GM23248 (cell line): Measurements from ENCODE around the gene MSX2. TPM values are rescaled to one million over a fixed set of nuclear protein-coding genes. Genes with fewer than 3 reads are reported as not detected.

Source experiments
- DNase-seq: peaks from one replicate; pipeline ENCODE4 v3.0.0-alpha.2; 2015
- H2AFZ ChIP-seq: fragments of 200-600 bp; sonication (generic); 2 replicates; pipeline ENCODE4 v1.6.1; 2016; ENCODE audit warnings: antibody characterized with exemption
- H3F3A ChIP-seq: fragments of 200-600 bp; sonication (generic); 2 replicates; pipeline ENCODE4 v1.6.1; 2016; ENCODE audit warnings: mild to moderate bottlenecking, antibody characterized with exemption, mixed run types; ENCODE audit not compliant: insufficient read depth
- H3K27ac ChIP-seq: fragments of 200-600 bp; sonication (generic); 2 replicates; pipeline ENCODE4 v1.5.1; 2016; ENCODE audit warnings: mild to moderate bottlenecking
- H3K27me3 ChIP-seq: fragments of 200-600 bp; sonication (generic); replicated peaks from 2 replicates; pipeline ENCODE4 v1.6.1; 2016; ENCODE audit warnings: mild to moderate bottlenecking; ENCODE audit not compliant: insufficient read depth
- H3K36me3 ChIP-seq: fragments of 200-600 bp; sonication (generic); 2 replicates; pipeline ENCODE4 v1.6.1; 2016; ENCODE audit warnings: low read depth, mild to moderate bottlenecking
- H3K4me1 ChIP-seq: fragments of 200-600 bp; sonication (generic); 2 replicates; pipeline ENCODE4 v1.6.1; 2016; ENCODE audit warnings: mild to moderate bottlenecking; ENCODE audit not compliant: insufficient read depth
- H3K4me2 ChIP-seq: fragments of 200-600 bp; sonication (generic); one replicate; pipeline ENCODE4 v1.6.1; 2016; ENCODE audit warnings: mild to moderate bottlenecking; ENCODE audit not compliant: unreplicated experiment
- H3K4me3 ChIP-seq: fragments of 200-600 bp; sonication (generic); 2 replicates; pipeline ENCODE4 v1.5.1; 2016; ENCODE audit warnings: mild to moderate bottlenecking
- H3K79me2 ChIP-seq: fragments of 200-600 bp; sonication (generic); 2 replicates; pipeline ENCODE4 v1.6.1; 2016; ENCODE audit warnings: mild to moderate bottlenecking; ENCODE audit not compliant: insufficient read depth
- H3K9ac ChIP-seq: fragments of 200-600 bp; sonication (generic); 2 replicates; pipeline ENCODE4 v1.6.1; 2016; ENCODE audit warnings: mild to moderate bottlenecking
- H3K9me2 ChIP-seq: fragments of 200-600 bp; sonication (generic); 2 replicates; pipeline ENCODE4 v1.6.1; 2016; ENCODE audit warnings: mixed run types, mild to moderate bottlenecking, moderate library complexity; ENCODE audit not compliant: insufficient read depth
- H3K9me3 ChIP-seq: fragments of 200-600 bp; sonication (generic); one replicate; pipeline ENCODE4 v1.6.1; 2017; ENCODE audit warnings: low read depth
- H4K20me1 ChIP-seq: fragments of 200-600 bp; sonication (generic); 2 replicates; pipeline ENCODE4 v1.6.0; 2016; ENCODE audit not compliant: insufficient read depth
- EZH2 ChIP-seq: fragments of 200-600 bp; sonication (generic); IDR thresholded peaks from 2 replicates; pipeline ENCODE4 v1.6.1; 2018; ENCODE audit warnings: antibody characterized with exemption, mild to moderate bottlenecking; ENCODE audit not compliant: insufficient read depth, poor library complexity, severe bottlenecking
- EZH2phosphoT487 ChIP-seq: fragments of 200-600 bp; sonication (generic); IDR thresholded peaks from 2 replicates; pipeline ENCODE4 v1.6.1; 2018; ENCODE audit warnings: antibody characterized with exemption, moderate library complexity, mild to moderate bottlenecking, low read depth; ENCODE audit not compliant: insufficient read depth
- WGBS, 2 experiments: methylation state at CpG; one replicate each; pipeline ENCODE4 v1.1.6; 2015 to 2017; ENCODE audit warnings: low lambda C conversion rate in 2 of 2, low coverage in 1 of 2; ENCODE audit errors: missing lambda C conversion rate in 2 of 2; 5-methylcytosine and 5-hydroxymethylcytosine counted together
- in situ Hi-C: fragments of 300-500 bp; cut with MboI; formaldehyde crosslinking; loops from 2 replicates; pipeline ENCODE4 v1.15.0; 2020
- polyA plus RNA-seq: library from polyadenylated mRNA; unstranded; fragments of >200 nt; fragmentation: Nextera tagmentation; extraction: Ambion mirVana; gene quantifications from 2 replicates; pipeline ENCODE4 v1.2.1, GENCODE V29; 2016
- total RNA-seq: library from RNA; depleted of rRNA; stranded (reverse); fragments of >200 nt; shearing (Covaris generic); gene quantifications from 2 replicates; pipeline ENCODE4 v1.2.3, GENCODE V29; 2014

Gene MSX2
- total and polyA plus RNA-seq, 2 experiments from 2014 or later: 2.4 TPM

- Histone ChIP-seq H3K4me1 (no peaks in the 10 kb centered on the region), H2AFZ (no peak overlapping the region), H3F3A (no peaks in the 10 kb centered on the region), H3K79me2 (no peaks in the 10 kb centered on the region), H3K27me3 (peaks cover 21% of the 10 kb centered on the region), H3K9me2 (no peaks in the 10 kb centered on the region), H3K36me3 (no peaks in the 10 kb centered on the region), H3K27ac (no peak overlapping the region), H3K4me2 (no peak overlapping the region), H3K4me3 (no peak overlapping the region), H3K9me3 (no peaks in the 10 kb centered on the region), H4K20me1 (no peaks in the 10 kb centered on the region), H3K9ac (no peak overlapping the region)
- DNase-seq: no peak
- 17 to 20% methylated on average over 3 of the region's 3 CpGs for WGBS, 2 experiments
- no peak for TF ChIP-seq EZH2phosphoT487
- TF ChIP-seq EZH2: no peak
- in situ Hi-C loops: no loop called here
Measured at GRCh38 chr5:174699131-174699530, 25.3 kb upstream of the MSX2 start.

- H3F3A ChIP-seq: no peaks in the 10 kb centered on the region
- no peak for DNase-seq
- H3K4me1 ChIP-seq: no peaks in the 10 kb centered on the region
- no peaks in the 10 kb centered on the region for H3K36me3 ChIP-seq
- H3K4me3 ChIP-seq: no peak overlapping the region
- no peaks in the 10 kb centered on the region for H3K9me3 ChIP-seq
- 9 to 10% methylated on average over 9 of the region's 9 CpGs for WGBS, 2 experiments
- TF ChIP-seq EZH2phosphoT487 (no peak), EZH2 (no peak)
- H3K9me2 ChIP-seq: no peaks in the 10 kb centered on the region
- no peak overlapping the region for H3K27ac ChIP-seq
- peaks cover 31% of the 10 kb centered on the region for H3K27me3 ChIP-seq
- H3K79me2 ChIP-seq: no peaks in the 10 kb centered on the region
- no peak overlapping the region for H3K9ac ChIP-seq
- H4K20me1 ChIP-seq: no peaks in the 10 kb centered on the region
- H3K4me2 ChIP-seq: no peak overlapping the region
- in situ Hi-C loops: no loop called here
- no peak overlapping the region for H2AFZ ChIP-seq
Measured at GRCh38 chr5:174706997-174707572, 17.3 kb upstream of the MSX2 start.

- 58 to 64% methylated on average over 11 of the region's 11 CpGs for WGBS, 2 experiments
- no peak overlapping the region for H3K27ac ChIP-seq
- H3K27me3 ChIP-seq: peaks cover 34% of the 10 kb centered on the region
- no peaks in the 10 kb centered on the region for H3K9me3 ChIP-seq
- no peak overlapping the region for H3K9ac ChIP-seq
- in situ Hi-C loops: no loop called here
- H3K4me1 ChIP-seq: no peaks in the 10 kb centered on the region
- H3K4me3 ChIP-seq: no peak overlapping the region
- no peaks in the 10 kb centered on the region for H3F3A ChIP-seq
- no peaks in the 10 kb centered on the region for H3K36me3 ChIP-seq
- H3K9me2 ChIP-seq: no peaks in the 10 kb centered on the region
- TF ChIP-seq EZH2phosphoT487 (no peak), EZH2 (no peak)
- H3K79me2 ChIP-seq: no peaks in the 10 kb centered on the region
- H3K4me2 ChIP-seq: no peak overlapping the region
- DNase-seq: no peak
- no peaks in the 10 kb centered on the region for H4K20me1 ChIP-seq
- no peak overlapping the region for H2AFZ ChIP-seq
Measured at GRCh38 chr5:174707671-174708070, 16.7 kb upstream of the MSX2 start.

DNA sequence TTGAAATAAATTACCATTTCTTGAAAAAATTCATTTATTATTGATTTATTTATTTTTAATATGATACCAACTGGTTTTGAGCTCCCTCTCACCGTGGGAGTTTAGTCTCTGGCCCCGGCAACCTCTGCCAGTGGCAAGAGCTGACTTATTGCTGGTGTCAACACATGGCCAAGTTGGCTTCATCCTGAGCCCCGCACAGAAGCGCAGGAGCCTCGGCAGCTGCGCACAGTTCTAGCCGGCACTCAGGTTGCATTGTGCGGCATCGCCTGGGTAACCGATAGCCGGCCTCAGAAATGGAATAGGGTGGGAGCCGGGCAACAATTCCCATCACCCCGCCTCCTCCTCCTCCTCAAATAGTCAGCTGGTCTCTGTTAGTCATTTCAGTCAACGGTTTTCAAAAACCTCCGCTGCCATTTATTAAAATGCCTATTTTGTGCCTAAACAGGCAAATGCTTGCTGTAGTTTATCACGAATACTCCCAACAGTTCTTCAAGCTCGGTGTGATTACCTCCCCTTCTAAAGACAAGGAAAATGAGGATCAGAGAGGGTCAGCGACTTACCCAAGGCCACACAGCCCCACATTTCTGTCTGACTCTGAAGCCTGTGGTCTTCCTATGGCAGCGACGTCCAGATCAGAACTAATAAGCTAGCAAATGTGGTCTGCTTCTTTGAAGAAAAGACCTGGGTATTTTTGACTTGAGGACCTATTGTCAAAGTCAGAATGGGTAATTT lies 15.7 kb upstream of the MSX2 start:
- no peaks in the 10 kb centered on the region for H3K9me2 ChIP-seq
- peaks cover 43% of the 10 kb centered on the region for H3K27me3 ChIP-seq
- no peaks in the 10 kb centered on the region for H3K79me2 ChIP-seq
- 9 to 10% methylated on average over 20 of the region's 20 CpGs for WGBS, 2 experiments
- no peak overlapping the region for H3K9ac ChIP-seq
- no peaks in the 10 kb centered on the region for H3K36me3 ChIP-seq
- no peak for DNase-seq
- no peak overlapping the region for H3K4me3 ChIP-seq
- H3F3A ChIP-seq: no peaks in the 10 kb centered on the region
- in situ Hi-C loops: no loop called here
- H2AFZ ChIP-seq: no peak overlapping the region
- H3K4me2 ChIP-seq: no peak overlapping the region
- no peak for TF ChIP-seq EZH2phosphoT487
- no peak for TF ChIP-seq EZH2
- H4K20me1 ChIP-seq: no peaks in the 10 kb centered on the region
- no peaks in the 10 kb centered on the region for H3K4me1 ChIP-seq
- no peaks in the 10 kb centered on the region for H3K9me3 ChIP-seq
- no peak overlapping the region for H3K27ac ChIP-seq

DNA sequence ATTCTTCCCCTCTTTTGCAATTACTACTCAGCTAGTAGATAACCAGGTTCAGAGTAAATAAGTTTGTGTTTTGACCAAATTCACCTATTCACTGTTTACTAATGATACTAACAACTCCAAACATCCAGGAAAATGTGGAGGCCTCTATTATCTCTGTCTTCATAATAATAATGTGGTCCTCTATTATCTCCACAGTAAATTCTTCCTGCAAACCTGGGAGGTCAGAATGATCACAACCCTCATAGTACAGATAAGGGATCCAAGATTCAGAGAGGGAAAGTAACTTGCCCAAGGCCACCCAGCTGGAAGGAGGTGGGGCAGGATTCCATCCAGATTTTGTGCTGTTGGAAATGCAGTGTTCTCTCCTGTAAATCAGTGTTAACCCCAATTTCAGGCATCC lies 9.6 kb upstream of the MSX2 start:
- no peaks in the 10 kb centered on the region for H3K9me3 ChIP-seq
- no peak overlapping the region for H3K27ac ChIP-seq
- no peak overlapping the region for H2AFZ ChIP-seq
- no peaks in the 10 kb centered on the region for H3K9me2 ChIP-seq
- H3K4me3 ChIP-seq: no peak overlapping the region
- in situ Hi-C loops: no loop called here
- no peak for DNase-seq
- H3K36me3 ChIP-seq: no peaks in the 10 kb centered on the region
- no peak for TF ChIP-seq EZH2phosphoT487
- no peak for TF ChIP-seq EZH2
- H3K79me2 ChIP-seq: no peaks in the 10 kb centered on the region
- H3K9ac ChIP-seq: no peak overlapping the region
- no peaks in the 10 kb centered on the region for H3F3A ChIP-seq
- H4K20me1 ChIP-seq: no peaks in the 10 kb centered on the region
- peaks cover 57% of the 10 kb centered on the region for H3K27me3 ChIP-seq
- no peaks in the 10 kb centered on the region for H3K4me1 ChIP-seq
- H3K4me2 ChIP-seq: no peak overlapping the region
